Mammary epithelial cell (primary cell): ENCODE results near the gene ZP1.

Experiments used
- EZH2 ChIP-seq: IDR thresholded peaks from 2 replicates; pipeline ENCODE4 v1.6.1; 2012; ENCODE audit warnings: low read length, inconsistent platforms, borderline replicate concordance
- TF ChIP-seq, protein P1 (sequence below), 2 donors: IDR thresholded peaks in 1 of 2; conservative IDR thresholded peaks in 1 of 2; 2 replicates each; pipeline ENCODE4 v1.5.1; 2011 to 2012; ENCODE audit warnings: inconsistent platforms in 2 of 2, low read length in 2 of 2, mild to moderate bottlenecking in 2 of 2, control low read depth in 1 of 2, low read depth in 1 of 2; ENCODE audit not compliant: insufficient read depth in 1 of 2; ENCODE audit errors: extremely low read depth in 1 of 2

DNA sequence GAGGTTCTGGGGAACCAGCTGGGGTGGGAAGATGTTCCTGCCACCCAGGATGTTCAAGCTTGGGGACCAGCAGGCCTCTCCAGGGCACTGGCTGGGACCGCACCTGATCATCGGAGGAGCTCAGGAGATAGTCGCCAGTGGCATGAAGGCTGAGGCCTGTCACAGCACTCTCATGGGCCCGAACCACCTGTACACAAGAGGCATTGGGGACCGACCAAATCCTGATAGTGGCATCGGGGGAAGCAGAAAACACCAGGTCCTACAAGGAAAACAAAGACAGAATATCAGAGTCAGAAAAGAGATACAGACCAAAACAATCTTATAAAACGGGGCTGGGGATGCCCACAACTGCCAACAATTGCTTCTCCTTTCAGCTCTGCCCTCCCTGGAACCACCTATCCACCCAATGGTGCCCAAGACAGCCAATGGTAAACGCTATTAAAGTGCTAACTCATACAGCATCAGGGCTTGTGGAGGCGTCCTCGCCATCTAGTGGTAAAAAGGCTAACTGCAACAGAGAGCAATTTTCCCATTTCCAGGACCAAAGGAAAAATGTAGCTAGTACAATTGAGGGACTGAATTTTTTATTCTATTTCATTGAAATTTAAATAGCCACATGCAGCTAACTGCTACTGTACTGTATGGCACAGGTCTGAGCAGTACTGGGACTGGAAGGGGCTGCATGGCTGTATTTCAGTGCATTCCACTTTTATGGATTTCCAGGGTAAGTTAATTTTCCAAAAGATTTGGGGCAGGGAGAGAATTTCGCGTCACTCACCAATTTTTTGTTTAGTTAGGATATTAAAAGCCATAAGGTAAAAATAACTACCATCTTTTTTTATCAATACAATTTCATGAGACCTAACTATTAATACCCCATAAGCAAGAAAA is 31.9 kb downstream of the ZP1 start:
- TF ChIP-seq, protein P1, sequence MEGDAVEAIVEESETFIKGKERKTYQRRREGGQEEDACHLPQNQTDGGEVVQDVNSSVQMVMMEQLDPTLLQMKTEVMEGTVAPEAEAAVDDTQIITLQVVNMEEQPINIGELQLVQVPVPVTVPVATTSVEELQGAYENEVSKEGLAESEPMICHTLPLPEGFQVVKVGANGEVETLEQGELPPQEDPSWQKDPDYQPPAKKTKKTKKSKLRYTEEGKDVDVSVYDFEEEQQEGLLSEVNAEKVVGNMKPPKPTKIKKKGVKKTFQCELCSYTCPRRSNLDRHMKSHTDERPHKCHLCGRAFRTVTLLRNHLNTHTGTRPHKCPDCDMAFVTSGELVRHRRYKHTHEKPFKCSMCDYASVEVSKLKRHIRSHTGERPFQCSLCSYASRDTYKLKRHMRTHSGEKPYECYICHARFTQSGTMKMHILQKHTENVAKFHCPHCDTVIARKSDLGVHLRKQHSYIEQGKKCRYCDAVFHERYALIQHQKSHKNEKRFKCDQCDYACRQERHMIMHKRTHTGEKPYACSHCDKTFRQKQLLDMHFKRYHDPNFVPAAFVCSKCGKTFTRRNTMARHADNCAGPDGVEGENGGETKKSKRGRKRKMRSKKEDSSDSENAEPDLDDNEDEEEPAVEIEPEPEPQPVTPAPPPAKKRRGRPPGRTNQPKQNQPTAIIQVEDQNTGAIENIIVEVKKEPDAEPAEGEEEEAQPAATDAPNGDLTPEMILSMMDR (conservative IDR thresholded peaks at IDR 0.05 in 1 of 2, IDR thresholded peaks at IDR 0.05 in 1 of 2; ENCODE audit: extremely low read depth in 1 of 2, insufficient read depth in 1 of 2, low read depth in 1 of 2, low read length in 2 of 2), result peak; percentile 94 to 99
- no peak for TF ChIP-seq EZH2
